Neuronal stem cell (in vitro differentiated cells): ENCODE data around the gene ZNF232.
"Not testable (repeated sequence)": the region's sequence is repeated elsewhere in the genome, so short reads cannot be mapped to it uniquely, and the experiment has no call there.

Experiments used
- DNase-seq: peaks from one replicate; pipeline ENCODE4 v3.0.0-alpha.2; 2013; ENCODE audit warnings: low spot score
- H2AFZ ChIP-seq: one replicate; pipeline ENCODE4 v1.6.1; 2013; ENCODE audit warnings: mild to moderate bottlenecking, low read length, inconsistent platforms
- H2AK5ac ChIP-seq: 2 replicates; pipeline ENCODE4 v1.6.1; 2013; ENCODE audit warnings: low read depth, mild to moderate bottlenecking, inconsistent platforms, low read length, moderate library complexity, mixed read lengths
- H2BK120ac ChIP-seq: 2 replicates; pipeline ENCODE4 v1.6.1; 2013; ENCODE audit warnings: low read depth, mild to moderate bottlenecking, inconsistent platforms, low read length, moderate library complexity, mixed read lengths
- H2BK12ac ChIP-seq: one replicate; pipeline ENCODE4 v1.6.1; 2013; ENCODE audit warnings: low read length, inconsistent platforms
- H2BK15ac ChIP-seq: 2 replicates; pipeline ENCODE4 v1.6.1; 2013; ENCODE audit warnings: mild to moderate bottlenecking, low read length, inconsistent platforms, mixed read lengths
- H2BK5ac ChIP-seq: one replicate; pipeline ENCODE4 v1.6.1; 2013; ENCODE audit warnings: inconsistent platforms, mild to moderate bottlenecking, low read length, moderate library complexity
- H3K14ac ChIP-seq: one replicate; pipeline ENCODE4 v1.6.1; 2013; ENCODE audit warnings: low read length, inconsistent platforms
- H3K18ac ChIP-seq: 2 replicates; pipeline ENCODE4 v1.6.1; 2013; ENCODE audit warnings: low read length, inconsistent platforms
- H3K23ac ChIP-seq: 2 replicates; pipeline ENCODE4 v1.6.1; 2013; ENCODE audit warnings: low read depth, mild to moderate bottlenecking, mixed read lengths, low read length, inconsistent platforms; ENCODE audit not compliant: poor library complexity
- H3K27ac ChIP-seq: replicated peaks from 3 replicates; pipeline ENCODE4 v1.5.1; 2013; ENCODE audit warnings: low read length, inconsistent platforms
- H3K27me3 ChIP-seq, 3 experiments: 2 replicates each; pipeline ENCODE4 v1.6.1; 2013; ENCODE audit warnings: low read length in 3 of 3, mild to moderate bottlenecking in 2 of 3, inconsistent platforms in 1 of 3, low read depth in 1 of 3, mixed read lengths in 1 of 3, moderate library complexity in 1 of 3; ENCODE audit not compliant: control insufficient read depth in 3 of 3, insufficient read depth in 3 of 3
- H3K36me3 ChIP-seq, 2 donors: replicated peaks in 1 of 2; 2 replicates each; pipeline ENCODE4 v1.6.1; 2013; ENCODE audit warnings: low read length in 2 of 2; ENCODE audit not compliant: control insufficient read depth in 2 of 2, insufficient read depth in 2 of 2
- H3K4ac ChIP-seq: 2 replicates; pipeline ENCODE4 v1.6.1; 2013; ENCODE audit warnings: inconsistent platforms, mild to moderate bottlenecking, low read length, moderate library complexity
- H3K4me1 ChIP-seq, 2 donors: 1 replicate in 1 of 2; 2 replicates in 1 of 2; pipeline ENCODE4 v1.6.1; 2013; ENCODE audit warnings: low read length in 2 of 2, low read depth in 1 of 2; ENCODE audit not compliant: control insufficient read depth in 2 of 2, insufficient read depth in 1 of 2
- H3K4me2 ChIP-seq: one replicate; pipeline ENCODE4 v1.6.1; 2013; ENCODE audit warnings: mild to moderate bottlenecking, low read length, inconsistent platforms; ENCODE audit not compliant: insufficient read depth, poor library complexity, severe bottlenecking
- H3K4me3 ChIP-seq, 2 donors: 2 replicates each; pipeline ENCODE4 v1.5.1; 2013; ENCODE audit warnings: low read length in 2 of 2, mild to moderate bottlenecking in 2 of 2, inconsistent platforms in 1 of 2, moderate library complexity in 1 of 2
- H3K79me1 ChIP-seq: one replicate; pipeline ENCODE4 v1.6.1; 2013; ENCODE audit warnings: low read depth, mild to moderate bottlenecking, inconsistent platforms, low read length, moderate library complexity
- H3K9ac ChIP-seq: one replicate; pipeline ENCODE4 v1.6.1; 2013; ENCODE audit warnings: mild to moderate bottlenecking, low read depth, low read length, inconsistent platforms; ENCODE audit not compliant: poor library complexity
- H3K9me3 ChIP-seq, 2 donors: replicated peaks in 1 of 2; 2 replicates each; pipeline versions ENCODE3 to v1.6.1; 2013; ENCODE audit warnings: low read length in 2 of 2, mild to moderate bottlenecking in 2 of 2, inconsistent platforms in 1 of 2, low read depth in 1 of 2, mixed read lengths in 1 of 2, moderate library complexity in 1 of 2; ENCODE audit not compliant: control insufficient read depth in 2 of 2, insufficient read depth in 1 of 2
- H4K8ac ChIP-seq: one replicate; pipeline ENCODE4 v1.6.1; 2013; ENCODE audit warnings: low read depth, mild to moderate bottlenecking, inconsistent platforms, low read length, moderate library complexity
- H4K91ac ChIP-seq: one replicate; pipeline ENCODE4 v1.6.1; 2013; ENCODE audit warnings: low read length, low read depth, mild to moderate bottlenecking, inconsistent platforms; ENCODE audit not compliant: poor library complexity
- WGBS, 2 donors: extraction: QIAGEN DNeasy Blood & Tissue Kit; methylation state at CpG; one replicate each; pipeline ENCODE4 v1.1.7; 2013; ENCODE audit warnings: missing lambda C conversion rate in 2 of 2, mixed read lengths in 1 of 2; ENCODE audit not compliant: insufficient read length in 2 of 2, insufficient replicate concordance in 1 of 2; ENCODE audit errors: extremely low coverage in 2 of 2; 5-methylcytosine and 5-hydroxymethylcytosine counted together

Gene ZNF232

GRCh38 chr17:5122586-5123342 is 11.1 kb upstream of the ZNF232 start:
- Histone ChIP-seq H2AK5ac (peak overlapping the region; percentile 99), H3K4me3 (peak overlapping the region; percentile 31 to 89), H2BK15ac (peak overlapping the region; percentile 96), H3K9me3 (peaks cover 8 to 11% of the 10 kb centered on the region in 2 donors), H4K8ac (peak overlapping the region; percentile 96), H2BK12ac (peak overlapping the region; percentile 73), H2BK5ac (peak overlapping the region; percentile 22), H3K4ac (no peak overlapping the region), H3K9ac (peak overlapping the region; percentile 89), H3K23ac (peak overlapping the region; percentile 91), H3K18ac (peak overlapping the region; percentile 100), H3K36me3 (no peaks in the 10 kb centered on the region), H3K27ac (no peak overlapping the region), H3K27me3 (peaks cover 0 to 32% (median 7%) of the 10 kb centered on the region in 3 experiments), H2BK120ac (no peak overlapping the region), H3K79me1 (peaks cover 8% of the 10 kb centered on the region), H2AFZ (peak overlapping the region; percentile 96), H3K4me1 (peaks cover 2 to 3% of the 10 kb centered on the region in 2 donors), H3K4me2 (peak overlapping the region; percentile 91), H4K91ac (peak overlapping the region; percentile 92), H3K14ac (peak overlapping the region; percentile 94)
- DNase-seq = peak; percentile 23
- no CpG with 5 or more reads among the region's 75 CpGs for WGBS, 2 donors

DNA sequence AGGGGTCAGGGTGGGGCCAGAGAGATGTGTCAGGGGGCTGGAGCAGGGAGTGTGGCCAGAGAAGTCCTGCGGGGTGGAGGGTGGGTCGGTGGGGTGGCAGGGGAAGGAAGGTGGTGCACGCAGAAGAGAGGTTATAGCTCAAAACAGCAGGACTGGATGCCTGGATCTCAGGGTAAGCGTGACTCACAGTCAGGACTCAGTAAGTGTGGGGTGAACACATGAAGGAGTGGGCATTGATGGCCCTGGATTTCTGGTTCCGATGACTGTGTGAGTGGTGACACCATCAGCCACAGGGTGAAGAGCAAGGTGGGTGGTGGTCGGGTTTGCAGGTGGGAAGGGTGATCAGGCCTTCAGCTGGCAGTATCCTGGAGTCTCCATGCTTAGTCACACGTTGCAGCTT is 10.4 kb upstream of the ZNF232 start:
- Histone ChIP-seq H3K9me3 (peaks cover 8 to 11% of the 10 kb centered on the region in 2 donors), H3K18ac (peak overlapping the region; percentile 100), H3K4me2 (peak overlapping the region; percentile 91), H3K27me3 (peaks cover 0 to 32% (median 7%) of the 10 kb centered on the region in 3 experiments), H2AFZ (peak overlapping the region; percentile 96)
- not testable (repeated sequence) for H3K4me1 ChIP-seq, H2BK12ac ChIP-seq, H2BK120ac ChIP-seq, H3K36me3 ChIP-seq, H3K27ac ChIP-seq, H2AK5ac ChIP-seq, H3K14ac ChIP-seq, DNase-seq, H4K91ac ChIP-seq, H3K9ac ChIP-seq, H2BK15ac ChIP-seq, H3K4me3 ChIP-seq, H4K8ac ChIP-seq, H3K79me1 ChIP-seq, H3K4ac ChIP-seq, H2BK5ac ChIP-seq, H3K23ac ChIP-seq
- WGBS, 2 donors = no CpG with 5 or more reads among the region's 7 CpGs

GRCh38 chr17:5121186-5121841 is 9.6 kb upstream of the ZNF232 start:
- Histone ChIP-seq H3K79me1 (peaks cover 8% of the 10 kb centered on the region), H3K23ac (no peak overlapping the region), H3K36me3 (no peaks in the 10 kb centered on the region), H3K14ac (no peak overlapping the region), H3K27me3 (peaks cover 0 to 32% (median 7%) of the 10 kb centered on the region in 3 experiments), H3K18ac (peak overlapping the region; percentile 19), H2AFZ (no peak overlapping the region), H3K27ac (no peak overlapping the region), H2AK5ac (peak overlapping the region; percentile 75), H3K9me3 (peaks cover 8 to 11% of the 10 kb centered on the region in 2 donors), H3K4me2 (no peak overlapping the region), H3K9ac (no peak overlapping the region), H2BK15ac (peak overlapping the region; percentile 92), H2BK12ac (peak overlapping the region; percentile 58), H3K4ac (no peak overlapping the region), H3K4me1 (peaks cover 2 to 3% of the 10 kb centered on the region in 2 donors), H3K4me3 (no peak overlapping the region), H2BK5ac (no peak overlapping the region), H4K91ac (no peak overlapping the region), H2BK120ac (no peak overlapping the region), H4K8ac (no peak overlapping the region)
- no peak for DNase-seq
- WGBS, 2 donors = no CpG with 5 or more reads among the region's 16 CpGs
